Fibroblast of the aortic adventitia (primary cell): Measurements from ENCODE around the gene ADAM12. TPM values are rescaled to one million over a fixed set of nuclear protein-coding genes. Genes with fewer than 3 reads are reported as not detected.

ENCODE experiments used
- DNase-seq: peaks from one replicate; pipeline ENCODE4 v3.0.0-alpha.2; 2010; ENCODE audit warnings: low read depth
- H3K4me3 ChIP-seq: 2 replicates; pipeline ENCODE4 v1.5.1; 2011; ENCODE audit warnings: low read depth, mild to moderate bottlenecking, control low read depth, low read length, moderate library complexity
- total RNA-seq: library from RNA; depleted of rRNA; stranded (reverse); fragments of >200 nt; gene quantifications from 2 replicates; pipeline ENCODE4 v1.2.3, GENCODE V29; 2012; ENCODE audit warnings: low replicate concordance
- TF ChIP-seq, protein P1 (sequence below): IDR thresholded peaks from 2 replicates; pipeline ENCODE4 v1.5.1; 2011; ENCODE audit warnings: mild to moderate bottlenecking, low read length, control low read depth, inconsistent platforms; ENCODE audit not compliant: insufficient read depth

Gene ADAM12
- total RNA-seq, 1 donor: 82.7 TPM

DNA sequence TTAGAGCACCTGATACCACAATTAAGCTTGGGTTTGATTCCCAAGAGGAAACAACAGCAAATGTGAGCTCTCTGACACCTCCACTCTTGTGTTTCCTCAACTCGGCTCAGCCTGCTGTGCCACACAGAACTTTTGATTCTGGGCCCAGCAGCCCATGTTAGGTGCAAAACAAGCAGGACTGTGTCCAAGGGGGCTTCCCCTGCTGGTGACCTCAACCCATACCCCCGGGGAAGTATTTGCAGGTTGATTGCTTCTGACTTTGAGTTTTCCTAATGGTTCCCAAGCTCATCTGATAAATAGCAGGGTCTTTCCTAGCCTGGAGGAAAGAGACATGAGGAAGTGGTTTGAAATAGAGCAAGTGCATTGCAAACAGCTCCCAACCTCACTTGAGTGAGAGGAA, 43.5 kb upstream of the ADAM12 start:
- H3K4me3 ChIP-seq: no peak overlapping the region

DNA sequence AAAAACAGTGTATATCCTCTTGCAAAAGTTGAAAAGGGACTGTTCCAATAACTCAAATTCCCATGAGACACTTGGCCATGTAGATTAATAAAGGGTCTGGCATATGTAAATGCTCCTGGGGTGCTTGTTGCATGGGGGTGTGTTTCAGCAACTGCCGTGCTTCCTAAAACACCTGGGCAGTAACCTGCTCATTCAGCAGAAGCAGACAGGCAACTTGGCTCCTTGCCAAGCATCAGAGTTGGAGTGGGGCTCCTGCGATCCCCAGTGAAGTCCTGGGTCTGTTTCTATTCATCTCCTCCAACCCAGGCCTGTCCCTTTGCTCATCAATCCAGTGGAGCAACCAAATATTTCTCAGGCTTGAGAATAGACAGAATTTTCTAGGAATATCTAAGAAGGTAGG, 42.2 kb upstream of the ADAM12 start:
- TF ChIP-seq, protein P1, sequence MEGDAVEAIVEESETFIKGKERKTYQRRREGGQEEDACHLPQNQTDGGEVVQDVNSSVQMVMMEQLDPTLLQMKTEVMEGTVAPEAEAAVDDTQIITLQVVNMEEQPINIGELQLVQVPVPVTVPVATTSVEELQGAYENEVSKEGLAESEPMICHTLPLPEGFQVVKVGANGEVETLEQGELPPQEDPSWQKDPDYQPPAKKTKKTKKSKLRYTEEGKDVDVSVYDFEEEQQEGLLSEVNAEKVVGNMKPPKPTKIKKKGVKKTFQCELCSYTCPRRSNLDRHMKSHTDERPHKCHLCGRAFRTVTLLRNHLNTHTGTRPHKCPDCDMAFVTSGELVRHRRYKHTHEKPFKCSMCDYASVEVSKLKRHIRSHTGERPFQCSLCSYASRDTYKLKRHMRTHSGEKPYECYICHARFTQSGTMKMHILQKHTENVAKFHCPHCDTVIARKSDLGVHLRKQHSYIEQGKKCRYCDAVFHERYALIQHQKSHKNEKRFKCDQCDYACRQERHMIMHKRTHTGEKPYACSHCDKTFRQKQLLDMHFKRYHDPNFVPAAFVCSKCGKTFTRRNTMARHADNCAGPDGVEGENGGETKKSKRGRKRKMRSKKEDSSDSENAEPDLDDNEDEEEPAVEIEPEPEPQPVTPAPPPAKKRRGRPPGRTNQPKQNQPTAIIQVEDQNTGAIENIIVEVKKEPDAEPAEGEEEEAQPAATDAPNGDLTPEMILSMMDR: no peak
- H3K4me3 ChIP-seq: no peak overlapping the region
- DNase-seq: no peak

More for the DNA sequence above, 43.5 kb upstream of the ADAM12 start:
- no peak for DNase-seq
- TF ChIP-seq, protein P1: no peak

DNA sequence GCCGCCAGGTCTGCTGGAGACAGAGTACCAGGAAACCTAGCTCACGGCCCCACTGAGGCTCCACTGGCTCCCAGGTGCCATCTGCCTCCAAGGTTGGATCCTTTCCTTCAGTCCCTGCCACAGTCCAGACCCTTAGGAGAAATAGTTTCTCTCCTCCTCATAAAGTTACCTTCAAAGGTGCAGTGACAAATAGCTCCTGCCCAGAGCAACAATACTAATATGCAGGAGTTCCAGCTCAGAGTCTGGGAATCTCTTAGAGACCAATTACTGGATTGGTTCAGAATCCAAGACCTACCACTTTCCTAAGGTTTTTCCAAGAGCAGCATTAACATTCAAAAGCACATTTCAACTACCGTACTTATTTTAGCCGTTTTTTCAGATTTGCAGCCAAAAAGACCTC, 41.0 kb upstream of the ADAM12 start:
- TF ChIP-seq, protein P1: no peak
- no peak overlapping the region for H3K4me3 ChIP-seq
- no peak for DNase-seq

DNA sequence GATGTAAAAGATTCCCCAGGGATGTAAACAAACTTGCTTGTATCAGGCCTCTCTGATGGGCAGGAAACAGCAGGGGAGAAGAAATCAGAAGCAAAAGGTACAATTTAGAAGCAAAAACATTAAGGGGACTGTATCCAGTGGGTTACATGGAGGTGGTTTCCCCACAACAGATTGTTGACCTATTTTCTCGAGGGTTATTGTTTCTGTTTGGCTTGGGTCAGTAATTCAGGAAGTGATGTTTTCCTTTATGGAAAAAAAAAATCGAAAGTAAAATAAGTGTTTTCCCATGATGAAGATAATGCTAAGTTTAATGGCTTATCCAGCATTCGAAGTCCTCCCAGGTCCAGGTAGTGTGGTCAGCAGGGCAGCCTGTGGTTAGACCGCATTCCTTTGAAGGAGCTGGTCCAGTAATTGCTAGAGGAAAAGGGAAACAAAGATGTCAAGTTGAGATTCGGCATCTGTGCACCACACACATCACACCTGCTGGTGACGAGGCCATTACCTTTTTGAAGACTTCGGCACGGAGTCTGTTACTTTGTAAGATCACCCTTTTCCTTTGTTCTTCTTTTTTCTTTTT, 37.3 kb upstream of the ADAM12 start:
- DNase-seq: no peak
- H3K4me3 ChIP-seq: no peak overlapping the region

DNA sequence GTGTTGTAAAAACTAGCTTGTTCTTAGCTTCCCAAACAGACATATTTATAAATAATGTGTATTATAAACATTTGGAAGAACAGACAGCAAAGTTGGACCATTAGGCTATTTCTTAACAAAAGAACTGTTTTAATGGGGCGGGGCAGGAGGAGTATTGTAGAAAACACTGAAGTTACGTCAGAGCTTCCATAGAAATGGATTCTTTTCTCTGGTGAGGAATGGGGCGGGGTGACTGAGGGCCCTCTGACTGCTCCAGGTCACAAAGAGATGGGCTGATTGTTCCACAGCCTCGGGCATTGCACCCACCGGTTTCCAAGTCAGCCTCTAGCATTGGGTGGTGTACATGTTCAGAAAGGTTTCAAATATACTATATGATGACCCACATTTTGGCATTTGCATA, 36.8 kb upstream of the ADAM12 start:
- H3K4me3 ChIP-seq: no peak overlapping the region
- no peak for DNase-seq
- TF ChIP-seq, protein P1: no peak

More for the DNA sequence above, 37.3 kb upstream of the ADAM12 start:
- TF ChIP-seq, protein P1: no peak

DNA sequence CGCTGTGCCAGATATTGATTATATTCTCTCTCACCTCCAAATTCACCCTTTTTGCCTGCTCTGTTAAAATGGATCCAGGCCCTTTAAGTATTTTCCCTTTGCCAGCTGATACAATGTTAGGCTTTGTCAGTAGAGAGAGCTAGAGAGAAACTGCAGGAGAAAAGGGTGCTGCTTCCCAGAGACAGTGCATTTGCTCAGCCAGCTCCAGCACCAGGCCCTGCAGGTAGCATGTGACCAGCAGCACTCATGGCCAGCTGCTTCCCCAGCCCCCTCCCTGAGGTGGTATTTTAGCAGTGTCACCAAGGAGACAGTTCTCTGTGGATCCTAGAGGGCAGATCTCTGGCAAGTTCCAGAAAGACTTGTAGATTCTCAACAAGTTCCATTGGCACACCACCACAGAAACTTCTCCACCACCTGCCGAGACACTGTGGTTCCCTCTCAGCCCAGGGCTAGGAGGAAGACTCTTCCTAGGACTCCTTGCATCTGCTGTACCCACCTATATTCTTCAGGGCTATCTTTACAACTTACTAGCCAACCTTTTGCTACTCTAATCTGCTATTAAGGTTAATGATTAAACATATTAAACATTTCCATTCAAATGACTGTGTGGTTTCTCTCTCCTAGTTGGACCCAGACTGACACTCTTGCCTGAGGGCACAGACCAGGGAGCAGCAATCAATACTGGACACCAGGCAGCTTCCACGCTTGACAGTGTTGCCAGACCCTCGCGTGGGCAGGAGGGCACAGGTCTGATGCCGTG, 35.6 kb upstream of the ADAM12 start:
- DNase-seq: no peak
- no peak overlapping the region for H3K4me3 ChIP-seq
- TF ChIP-seq, protein P1: no peak
